Lung (tissue), 12 donors: ENCODE data around the gene EIF4A2. TPM values are rescaled to one million over a fixed set of nuclear protein-coding genes. Genes with fewer than 3 reads are reported as not detected.
"Not testable (repeated sequence)": the region's sequence is repeated elsewhere in the genome, so short reads cannot be mapped to it uniquely, and the experiment has no call there.

Source experiments
- ATAC-seq: fragments of 200-7000 bp; cut with Tn5 transposase; one replicate; pipeline ENCODE4 v1.9.1; 2020; ENCODE audit warnings: moderate number of reproducible peaks; ENCODE audit not compliant: insufficient read depth, low FRiP score
- DNase-seq, 3 donors: peaks; one replicate each; pipeline ENCODE4 v3.0.0-alpha.2; 2013 to 2017
- H3K27ac ChIP-seq, 2 donors: one replicate each; pipeline ENCODE4 v1.5.1; 2013; ENCODE audit warnings: mild to moderate bottlenecking in 2 of 2, moderate library complexity in 2 of 2, control low read depth in 1 of 2, inconsistent platforms in 1 of 2, low read depth in 1 of 2, low read length in 1 of 2
- H3K27me3 ChIP-seq, 3 donors: one replicate each; pipeline ENCODE4 v1.5.1; 2013; ENCODE audit warnings: low read length in 2 of 3; ENCODE audit not compliant: control insufficient read depth in 3 of 3, insufficient read depth in 3 of 3
- H3K36me3 ChIP-seq, 4 donors: one replicate each; pipeline ENCODE4 v1.5.1; 2013; ENCODE audit warnings: low read length in 4 of 4, mild to moderate bottlenecking in 1 of 4, moderate library complexity in 1 of 4; ENCODE audit not compliant: control insufficient read depth in 4 of 4, insufficient read depth in 4 of 4
- H3K4me1 ChIP-seq, 5 donors: one replicate each; pipeline ENCODE4 v1.5.1; 2013; ENCODE audit warnings: low read length in 5 of 5, mild to moderate bottlenecking in 2 of 5, moderate library complexity in 1 of 5; ENCODE audit not compliant: control insufficient read depth in 5 of 5, insufficient read depth in 5 of 5
- H3K4me3 ChIP-seq: one replicate; pipeline ENCODE4 v1.5.1; 2013; ENCODE audit warnings: mild to moderate bottlenecking, control low read depth, moderate library complexity
- H3K9ac ChIP-seq, 2 donors: one replicate each; pipeline ENCODE4 v1.5.1; 2013; ENCODE audit warnings: low read length in 2 of 2, control low read depth in 1 of 2; ENCODE audit not compliant: insufficient read depth in 1 of 2
- H3K9me3 ChIP-seq, 4 donors: one replicate each; pipeline ENCODE4 v1.5.1; 2013; ENCODE audit warnings: low read length in 3 of 4, mild to moderate bottlenecking in 1 of 4, moderate library complexity in 1 of 4; ENCODE audit not compliant: control insufficient read depth in 4 of 4, insufficient read depth in 3 of 4
- CTCF ChIP-seq: IDR thresholded peaks from 2 replicates; pipeline ENCODE4 v1.5.1; 2012; ENCODE audit warnings: mild to moderate bottlenecking; ENCODE audit errors: control extremely low read depth, extremely low read depth
- WGBS, 2 donors: extraction: QIAGEN DNeasy Blood & Tissue Kit; methylation state at CpG; one replicate each; pipeline ENCODE4 v1.1.7; 2013; 5-methylcytosine and 5-hydroxymethylcytosine counted together
- polyA plus RNA-seq, 2 donors: library from polyadenylated mRNA; stranded (reverse); fragments of 200-250 nt; gene quantifications; one replicate each; pipeline ENCODE4 v1.2.1, GENCODE V29; 2013
- total RNA-seq, 2 donors: library from RNA; depleted of rRNA in 1 of 2; stranded (reverse); fragments of >200 nt in 1 of 2; gene quantifications; one replicate each; pipeline ENCODE4 v1.2.1, GENCODE V29; 2014 to 2021
- donor health status: control.
- donor health status: control.
- donor health status: Bipolar disorder and iron deficiency.
- donor health status: healthy.
- donor health status: DM: yes; HTN: yes; CAD: no.

The EIF4A2 gene
- total and polyA plus RNA-seq, 4 donors, result 235 to 683 (median 312) TPM

GRCh38 chr3:186818516-186818915 is 35.1 kb downstream of the EIF4A2 start:
- no peak overlapping the region for H3K9ac ChIP-seq
- no peaks in the 10 kb centered on the region for H3K9me3 ChIP-seq
- TF ChIP-seq CTCF, result no peak
- no peaks in the 10 kb centered on the region for H3K4me1 ChIP-seq
- 93 to 99% methylated on average over 5 of the region's 5 CpGs for WGBS, 2 donors
- H3K27me3 ChIP-seq, result peaks cover 0 to 24% (median 20%) of the 10 kb centered on the region in 3 donors
- H3K4me3 ChIP-seq, result no peak overlapping the region
- DNase-seq (no peak), ATAC-seq (no peak)
- no peaks in the 10 kb centered on the region for H3K36me3 ChIP-seq
- no peak overlapping the region for H3K27ac ChIP-seq

- Histone ChIP-seq H3K27ac (no peak overlapping the region), H3K4me3 (no peak overlapping the region), H3K36me3 (no peaks in the 10 kb centered on the region), H3K9me3 (no peaks in the 10 kb centered on the region), H3K4me1 (no peaks in the 10 kb centered on the region), H3K9ac (no peak overlapping the region), H3K27me3 (peaks cover 0 to 22% (median 20%) of the 10 kb centered on the region in 3 donors)
- ATAC-seq (no peak), DNase-seq (no peak)
- no peak for TF ChIP-seq CTCF
- WGBS, 2 donors, result 78 to 89% methylated on average over 1 of the region's 1 CpG
These were observed 35.6 kb downstream of the EIF4A2 start for GRCh38 chr3:186818956-186819355.

GRCh38 chr3:186821429-186822387 is 38.3 kb downstream of the EIF4A2 start:
- peaks cover 0 to 8% (median 0%) of the 10 kb centered on the region in 5 donors for H3K4me1 ChIP-seq
- WGBS, 2 donors, result 49 to 57% methylated on average over 11 of the region's 11 CpGs
- H3K9ac ChIP-seq, result no peak overlapping the region
- peak in 2 of 3 donors; percentile 69 to 71 for DNase-seq
- no peak for ATAC-seq
- peaks cover 0 to 2% (median 0%) of the 10 kb centered on the region in 4 donors for H3K9me3 ChIP-seq
- H3K27ac ChIP-seq, result no peak overlapping the region
- H3K27me3 ChIP-seq, result peaks cover 0 to 39% (median 39%) of the 10 kb centered on the region in 3 donors
- no peak overlapping the region for H3K4me3 ChIP-seq
- no peaks in the 10 kb centered on the region for H3K36me3 ChIP-seq
- peak; percentile 42 for TF ChIP-seq CTCF

GRCh38 chr3:186822388-186822759 is 39.0 kb downstream of the EIF4A2 start:
- not testable (repeated sequence) for H3K4me1 ChIP-seq, ATAC-seq
- 64 to 92% methylated on average over 1 of the region's 1 CpG for WGBS, 2 donors

More at GRCh38 chr3:186822388-186822759, 39.0 kb downstream of the EIF4A2 start:
- peaks cover 0 to 38% (median 38%) of the 10 kb centered on the region in 3 donors for H3K27me3 ChIP-seq
- not testable (repeated sequence) for DNase-seq, H3K27ac ChIP-seq, H3K36me3 ChIP-seq, H3K9me3 ChIP-seq, H3K4me3 ChIP-seq, H3K9ac ChIP-seq
